ENCODE measurements around the gene WDR83.
A peak's percentile ranks its signal among the peaks of the same experiment; 100 is the strongest.
"Not testable (repeated sequence)": the region's sequence is repeated elsewhere in the genome, so short reads cannot be mapped to it uniquely, and the experiment has no call there.

The WDR83 gene

DNA sequence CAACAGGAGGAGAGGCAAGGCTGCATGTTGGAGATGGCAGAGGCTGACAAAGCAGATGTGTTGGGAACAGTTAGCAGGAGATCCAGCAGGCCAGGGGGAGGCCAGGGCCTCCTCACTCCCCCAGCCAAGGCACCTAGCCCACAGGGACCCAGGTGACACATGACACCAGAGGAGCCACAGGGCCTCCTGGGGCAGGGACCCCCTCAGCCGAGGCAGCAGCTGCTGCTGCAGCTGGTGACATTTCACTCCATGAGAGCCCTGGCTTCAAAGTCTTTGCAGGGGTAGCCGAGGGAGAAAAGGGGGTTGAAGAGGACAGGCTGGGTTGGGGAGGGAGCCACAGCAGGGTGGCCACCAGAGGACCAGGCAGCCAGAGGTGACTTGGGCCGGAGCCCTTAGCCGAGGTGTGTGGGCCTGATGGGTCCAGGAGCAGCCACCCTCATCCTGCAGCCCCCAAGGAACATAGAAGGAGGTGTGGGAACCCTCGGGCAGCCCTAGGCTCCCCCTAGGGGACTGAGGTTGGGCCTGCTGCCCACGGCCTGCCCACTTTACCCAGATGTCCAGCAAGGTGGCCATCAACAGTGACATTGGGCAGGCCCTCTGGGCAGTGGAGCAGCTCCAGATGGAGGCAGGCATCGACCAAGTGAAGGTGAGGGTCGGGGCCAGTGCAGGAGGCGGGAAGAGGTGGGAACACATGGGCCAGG is 21.0 kb downstream of the WDR83 start, which contains the start of gene GNG14:
Gene GNG14 (plus strand): TSS at position 503 of the 701 bp plus-strand sequence. CDS start 51 bp downstream, at position 554.
- no peak for DNase-seq

DNA sequence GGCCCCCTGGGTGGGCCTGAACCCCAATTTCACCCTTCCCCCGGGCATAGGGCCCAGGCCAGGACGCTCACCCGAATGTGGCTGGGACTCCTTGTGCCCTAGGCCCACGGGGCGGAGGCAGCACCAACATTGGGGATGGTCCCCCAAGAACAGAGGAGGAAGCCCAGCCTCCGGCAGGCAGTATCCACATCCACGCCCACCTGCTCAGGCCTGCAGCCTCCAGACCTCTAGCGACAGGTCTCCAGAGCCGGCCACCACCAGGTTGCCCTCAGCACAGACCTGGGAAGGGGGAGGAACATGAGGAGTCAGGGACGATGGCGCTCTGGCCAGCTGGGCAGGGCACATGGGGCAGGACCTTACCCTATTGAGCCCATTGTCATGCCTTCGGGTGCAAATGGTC is 22.4 kb downstream of the WDR83 start:
- no peak for DNase-seq

DNA sequence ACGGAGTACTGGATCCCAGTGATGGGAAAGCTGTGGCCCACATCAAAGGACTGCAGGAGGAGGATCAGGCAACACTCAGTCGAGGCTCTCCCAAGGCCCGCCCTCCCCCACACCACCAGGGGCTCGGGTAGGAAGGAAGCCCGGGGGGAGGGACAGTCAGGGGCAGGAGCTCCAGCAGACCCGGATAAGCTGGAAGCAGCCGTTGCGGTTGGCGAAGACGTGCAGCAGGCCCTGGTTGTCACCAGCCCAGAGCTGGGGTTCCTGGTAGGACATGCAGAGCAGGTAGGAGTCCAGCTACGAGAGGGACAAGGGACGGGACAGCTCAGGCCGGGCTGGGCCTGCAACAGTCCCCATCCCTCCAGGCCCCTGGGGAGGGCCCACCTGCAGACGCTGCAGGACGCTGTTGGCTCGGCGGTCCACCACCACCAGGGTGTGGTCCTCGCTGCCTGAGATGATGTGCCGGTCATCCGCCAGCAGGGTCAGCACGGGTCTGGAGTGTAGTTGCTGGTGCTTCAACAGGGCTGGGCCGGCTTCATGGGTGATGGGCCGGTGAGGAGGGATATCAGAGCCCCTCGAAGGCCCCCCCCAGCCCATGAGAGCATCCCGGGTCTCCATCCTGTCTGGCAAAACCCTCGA is 23.1 kb downstream of the WDR83 start:
- no peak for DNase-seq

DNA sequence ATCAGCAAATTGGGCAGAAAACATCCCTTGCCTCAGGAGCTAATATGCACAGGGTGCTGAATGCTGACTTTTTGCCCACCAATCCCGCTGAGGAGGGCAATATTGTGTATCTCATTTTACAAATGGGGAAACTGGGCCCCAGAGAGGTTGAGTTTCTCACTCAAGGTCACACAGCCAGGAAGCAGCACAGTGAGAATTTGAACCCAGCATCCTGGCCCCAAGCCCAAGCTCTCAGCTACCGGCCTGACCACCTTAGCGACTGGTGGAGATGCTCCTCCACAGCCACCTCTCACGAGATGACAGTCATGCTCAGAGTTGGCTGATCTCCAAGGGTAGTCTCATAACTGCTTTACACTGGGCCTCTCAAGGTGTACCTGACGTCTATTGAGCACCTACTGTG is 26.4 kb downstream of the WDR83 start:
- no peak for DNase-seq

DNA sequence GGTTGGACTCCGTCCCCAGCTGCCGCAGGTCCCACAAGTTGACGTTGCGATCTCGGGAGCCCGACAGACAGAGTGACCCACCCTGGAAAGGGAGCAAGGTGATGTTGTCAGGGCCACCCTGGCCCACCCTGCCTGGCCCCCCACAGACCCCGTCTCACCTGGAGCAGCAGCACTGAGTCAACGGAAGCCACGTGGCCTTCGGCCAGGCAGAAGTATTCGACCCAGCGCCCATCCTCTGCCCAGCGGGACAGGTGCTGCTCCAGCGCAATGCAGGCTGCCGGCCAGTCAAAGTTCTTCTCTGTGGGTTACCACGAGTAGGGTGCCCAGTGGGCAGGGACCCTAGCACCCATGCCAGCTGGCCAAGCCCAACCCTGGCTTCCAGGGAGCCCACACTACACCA is 28.0 kb downstream of the WDR83 start:
- DNase-seq: no peak

DNA sequence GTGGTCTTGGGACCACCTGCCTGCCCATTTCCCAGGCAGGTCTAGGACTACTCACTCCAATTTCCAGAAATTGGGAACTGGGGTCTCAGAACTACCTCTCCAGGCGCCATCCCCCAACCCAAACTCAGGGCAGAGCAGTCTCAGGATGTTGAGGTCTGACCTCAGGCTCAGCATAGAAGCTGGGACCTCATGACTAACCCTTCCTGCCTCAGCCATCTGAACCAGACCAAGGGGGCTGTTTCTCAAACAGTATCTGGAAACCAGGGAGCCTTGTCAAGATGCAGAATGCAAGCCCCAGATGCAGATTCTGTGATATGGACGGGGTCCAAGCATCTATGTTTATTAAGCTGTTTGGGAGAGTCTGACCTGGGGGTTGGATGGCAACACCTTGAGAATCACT is 28.5 kb downstream of the WDR83 start:
- DNase-seq: no peak

DNA sequence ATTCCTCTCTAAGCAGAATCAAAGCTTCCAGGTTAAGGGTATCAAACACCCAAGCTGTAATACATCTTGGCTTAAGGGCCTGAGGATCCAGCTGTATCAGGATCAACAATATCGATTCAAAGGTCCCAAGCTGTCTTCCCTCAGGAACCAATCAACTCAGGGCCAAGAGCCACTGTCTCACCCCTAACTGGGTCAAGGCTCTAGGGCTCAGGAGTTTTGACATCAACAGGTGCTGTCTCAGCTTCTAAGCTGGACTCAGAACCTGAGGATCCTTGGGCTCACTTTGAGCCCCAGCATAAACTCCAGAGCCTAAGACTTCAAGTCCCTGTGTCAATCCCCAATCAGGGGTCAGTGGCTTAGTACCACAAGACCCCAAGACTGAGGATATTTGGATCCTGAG is 28.9 kb downstream of the WDR83 start:
- DNase-seq: no peak

DNA sequence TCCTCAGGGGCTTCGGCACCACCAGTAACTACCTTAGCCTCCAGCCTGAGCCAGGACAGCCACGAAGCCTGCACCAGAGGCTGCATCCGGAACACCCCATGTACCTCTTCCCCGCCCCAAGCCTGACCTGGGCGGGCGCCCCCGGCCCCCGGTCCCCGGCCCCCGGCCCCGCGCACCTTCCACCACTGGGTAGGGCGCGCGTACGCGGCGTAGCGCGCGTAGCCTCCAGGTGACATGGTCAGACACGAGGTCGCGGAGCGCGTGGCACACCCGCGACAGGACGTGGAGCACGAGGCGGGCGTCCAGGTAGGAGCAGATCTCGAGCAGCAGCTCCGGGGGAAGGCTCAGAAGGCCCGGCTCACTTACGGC is 29.4 kb downstream of the WDR83 start:
- DNase-seq: no peak

DNA sequence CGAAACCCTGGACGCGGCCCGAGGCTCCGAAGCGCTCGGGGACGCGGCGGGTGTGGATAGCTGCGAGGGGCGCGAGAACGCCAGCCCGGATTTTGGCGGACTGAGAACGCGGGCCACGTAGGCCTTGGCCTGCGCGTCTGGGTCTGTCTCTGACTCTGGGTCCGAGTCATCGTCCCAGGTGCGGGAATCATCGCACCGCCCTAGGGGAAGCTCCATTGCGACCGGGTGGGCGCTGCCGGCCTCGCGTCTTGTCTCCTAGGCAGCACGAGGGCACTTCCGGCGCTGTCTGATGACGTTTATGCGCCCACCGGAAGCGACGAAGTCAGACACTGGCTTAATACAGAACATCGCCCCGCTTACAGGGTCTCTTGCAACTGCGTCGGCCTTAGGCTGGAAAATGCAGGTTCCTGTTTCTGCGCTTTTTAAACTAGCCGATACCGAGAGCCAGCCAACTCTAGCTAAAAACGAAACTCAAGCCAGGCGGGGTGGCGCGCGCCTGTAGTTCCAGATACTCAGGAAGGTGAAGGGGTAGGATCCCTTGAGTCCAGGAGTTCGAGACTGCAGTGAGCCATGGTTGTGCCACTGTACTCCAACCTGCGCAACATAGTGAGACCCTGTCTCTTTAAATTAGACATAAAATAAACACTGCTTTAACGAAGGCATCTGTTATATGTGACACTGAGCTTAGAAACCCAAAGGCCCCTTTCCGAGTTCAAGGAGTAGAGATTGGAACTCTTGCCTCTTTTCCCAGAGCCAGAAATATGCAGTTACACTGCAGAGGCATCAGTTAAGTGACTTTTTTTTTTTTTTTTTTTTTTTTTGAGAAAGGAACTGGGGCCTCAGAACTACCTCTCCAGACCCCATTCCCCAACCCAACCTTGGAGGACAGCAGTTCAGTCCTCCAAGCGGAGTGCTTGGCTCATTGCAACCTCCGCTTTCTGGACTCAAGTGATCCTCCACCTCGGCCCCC is 30.0 kb downstream of the WDR83 start, which contains the start of gene FBXW9:
Gene FBXW9 (minus strand): TSS at position 266 of the 970 bp plus-strand sequence. CDS start 50 bp downstream, at position 216.
- DNase-seq: peak; percentile 71

DNA sequence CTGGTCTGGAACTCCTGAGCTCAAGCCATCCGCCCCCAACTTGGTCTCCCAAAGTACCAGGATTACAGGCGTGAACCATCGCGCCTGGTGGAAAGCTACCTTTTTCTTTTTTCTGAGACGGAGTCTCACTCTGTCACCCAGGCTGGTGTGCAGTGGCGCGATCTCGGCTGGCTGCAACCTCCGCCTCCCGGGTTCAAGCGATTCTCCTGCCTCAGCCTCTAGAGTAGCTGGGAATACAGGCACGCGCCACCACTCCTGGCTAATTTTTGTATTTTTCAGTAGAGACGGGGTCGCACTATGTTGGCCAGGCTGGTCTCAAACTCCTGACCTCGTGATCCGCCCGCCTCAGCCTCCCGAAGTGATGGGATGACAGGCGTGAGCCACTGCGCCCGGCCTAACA is 30.8 kb downstream of the WDR83 start:
- DNase-seq: not testable (repeated sequence)

DNA sequence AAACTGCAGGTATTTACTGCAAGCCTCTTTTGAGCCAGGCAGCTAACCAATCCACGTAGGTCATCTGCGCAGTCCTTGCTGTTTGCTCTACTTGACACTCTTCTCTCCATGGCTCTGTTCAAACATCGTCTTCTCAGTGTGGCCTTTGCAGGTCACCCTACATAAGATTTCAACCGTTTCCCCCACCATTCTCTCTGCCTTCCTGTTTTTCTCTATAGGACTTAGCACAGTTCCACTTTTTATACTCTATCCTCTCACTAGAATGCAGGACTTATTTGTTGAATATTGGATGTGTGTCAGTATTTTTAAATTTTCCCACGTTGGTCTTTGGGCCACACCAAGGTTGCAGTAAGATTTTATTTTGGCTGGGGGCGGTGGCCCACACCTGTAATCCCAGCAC is 31.5 kb downstream of the WDR83 start:
- no peak for DNase-seq

DNA sequence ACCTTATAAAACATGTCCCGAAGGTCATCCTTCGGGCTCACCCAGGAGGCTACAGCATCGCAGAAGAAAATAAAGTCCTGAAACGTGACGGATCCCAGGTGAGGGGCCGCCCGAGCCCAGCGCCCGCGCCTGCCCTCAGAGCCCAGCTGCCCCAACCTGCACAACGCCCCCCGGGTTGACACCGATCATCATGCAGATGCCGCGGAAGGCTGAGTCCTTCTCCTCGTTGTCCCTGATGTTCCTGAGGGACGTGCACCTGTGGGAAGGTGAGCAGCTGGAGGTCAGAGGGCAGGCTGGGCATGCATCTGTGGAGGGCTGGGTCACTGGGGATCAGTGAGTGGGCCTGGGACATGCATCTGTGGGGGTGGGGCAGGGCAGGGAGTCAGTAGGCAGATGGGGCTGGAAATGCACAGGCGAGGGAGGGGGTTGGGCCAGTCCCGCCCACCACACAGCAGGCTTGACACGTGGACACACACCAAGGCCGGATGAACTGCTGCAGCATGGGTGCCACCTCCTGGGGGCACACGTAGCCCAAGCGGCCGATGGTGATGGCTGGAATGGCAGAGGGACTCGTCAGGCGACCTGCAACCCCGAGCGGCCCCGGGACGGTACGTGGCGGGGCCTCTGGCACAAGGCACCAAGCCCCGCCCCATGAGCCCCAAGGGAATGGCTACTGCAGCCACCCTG is 35.1 kb downstream of the WDR83 start:
- DNase-seq: no peak

DNA sequence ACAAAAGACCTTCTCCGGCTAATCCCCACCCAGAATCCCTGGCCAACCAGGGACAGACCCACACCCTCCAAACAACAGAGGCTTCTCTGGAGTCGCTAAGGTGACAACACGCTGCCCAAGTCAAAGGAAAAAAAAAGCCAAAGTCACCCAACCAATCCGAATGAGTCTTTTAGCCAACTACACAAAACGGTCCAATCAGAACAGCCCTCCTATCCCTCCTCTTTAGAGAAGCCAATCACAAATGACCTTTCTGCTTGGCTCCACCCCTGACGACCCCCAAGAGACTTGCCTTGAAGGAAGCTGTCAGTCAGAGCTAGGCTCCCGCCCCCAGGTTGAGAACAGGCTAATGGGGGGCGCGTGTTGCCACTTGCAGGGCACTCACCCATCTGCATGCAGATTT is 36.4 kb downstream of the WDR83 start:
- no peak for DNase-seq

DNA sequence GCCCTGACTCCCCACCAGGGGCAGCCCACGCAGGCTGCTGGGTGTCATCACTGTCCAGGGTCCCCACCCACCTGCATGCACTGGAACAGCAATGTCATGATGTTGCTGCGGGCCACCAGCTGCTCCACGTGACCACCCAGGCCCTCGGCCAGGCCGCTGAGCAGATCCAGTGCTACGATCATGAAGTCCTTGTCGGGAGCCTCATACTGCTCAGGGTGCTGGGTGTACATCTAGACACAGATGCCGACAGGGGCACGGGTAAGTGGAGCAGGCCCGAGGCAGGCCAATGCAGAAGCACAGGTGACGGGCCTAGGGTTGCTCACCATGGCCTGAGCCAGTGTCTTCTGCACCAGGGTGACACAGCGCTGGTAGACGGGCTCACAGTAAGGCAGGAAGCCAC is 38.6 kb downstream of the WDR83 start:
- no peak for DNase-seq

DNA sequence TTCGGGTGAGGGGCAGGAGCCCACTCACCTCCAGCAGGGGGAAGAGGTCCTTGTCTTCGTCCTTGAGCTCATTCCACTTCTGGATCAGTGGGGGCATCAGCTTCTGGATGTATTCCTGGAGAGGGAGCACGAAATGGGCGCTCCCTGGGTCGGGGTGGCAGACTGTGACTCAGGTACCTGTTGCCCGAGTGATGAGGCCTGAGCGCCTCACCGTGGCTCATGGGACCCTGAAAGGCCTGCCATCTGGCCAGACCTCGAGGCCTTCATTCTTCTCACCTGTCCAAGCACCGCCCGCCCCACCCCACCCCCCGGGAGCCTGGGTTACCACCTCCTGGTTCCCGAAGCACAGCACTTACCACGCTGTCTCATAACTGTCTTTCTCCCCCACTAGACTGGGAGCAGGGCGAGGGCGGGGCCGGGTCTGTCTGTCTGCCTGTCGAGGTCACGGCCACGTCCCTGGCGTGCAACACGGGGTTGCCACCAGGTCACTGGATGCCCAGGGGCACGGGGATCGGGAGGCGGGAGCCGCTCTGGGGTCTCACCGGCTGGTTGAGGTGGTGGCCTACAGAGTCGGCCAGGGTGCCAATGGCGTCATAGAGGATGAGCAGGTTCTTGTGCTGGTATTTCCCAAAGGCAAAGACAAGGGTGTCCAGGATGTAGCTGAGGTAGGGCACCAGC is 39.2 kb downstream of the WDR83 start:
- no peak for DNase-seq

DNA sequence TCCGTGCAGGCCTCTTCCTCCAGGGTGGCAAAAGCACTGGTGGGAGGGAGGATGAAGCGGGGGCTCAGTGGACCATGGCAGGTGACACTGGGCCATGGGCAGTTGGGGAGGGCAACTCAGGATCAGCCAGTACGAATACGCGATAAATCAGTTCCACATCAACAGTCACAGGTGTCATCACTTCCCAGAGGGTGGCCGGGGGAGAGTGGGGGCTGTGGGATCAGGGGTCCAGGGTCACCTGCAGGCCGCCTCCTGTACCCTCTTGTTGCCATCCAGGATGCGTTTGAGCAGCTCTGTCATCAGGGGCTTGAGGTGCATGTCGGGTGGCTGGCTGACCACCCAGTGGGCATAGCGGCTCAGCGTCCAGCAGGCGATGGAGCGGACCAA is 39.7 kb downstream of the WDR83 start:
- no peak for DNase-seq

DNA sequence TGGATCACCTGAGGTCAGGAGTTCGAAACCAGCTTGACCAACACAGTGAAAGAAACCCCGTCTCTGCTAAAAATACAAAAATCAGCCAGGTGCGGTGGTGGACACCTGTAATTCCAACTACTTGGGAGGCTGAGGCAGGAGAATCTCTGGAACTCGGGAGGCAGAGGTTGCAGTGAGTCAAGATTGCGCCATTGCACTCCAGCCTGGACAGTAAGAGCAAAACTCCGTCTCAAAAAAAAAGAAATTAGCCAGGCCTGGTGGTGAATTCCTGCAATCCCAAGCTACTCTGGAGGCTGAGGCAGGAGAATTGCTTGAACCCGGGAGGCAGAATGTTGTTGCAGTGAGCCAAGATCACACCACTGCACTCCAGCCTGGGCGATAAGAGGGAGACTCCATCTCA is 42.0 kb downstream of the WDR83 start:
- no peak for DNase-seq

DNA sequence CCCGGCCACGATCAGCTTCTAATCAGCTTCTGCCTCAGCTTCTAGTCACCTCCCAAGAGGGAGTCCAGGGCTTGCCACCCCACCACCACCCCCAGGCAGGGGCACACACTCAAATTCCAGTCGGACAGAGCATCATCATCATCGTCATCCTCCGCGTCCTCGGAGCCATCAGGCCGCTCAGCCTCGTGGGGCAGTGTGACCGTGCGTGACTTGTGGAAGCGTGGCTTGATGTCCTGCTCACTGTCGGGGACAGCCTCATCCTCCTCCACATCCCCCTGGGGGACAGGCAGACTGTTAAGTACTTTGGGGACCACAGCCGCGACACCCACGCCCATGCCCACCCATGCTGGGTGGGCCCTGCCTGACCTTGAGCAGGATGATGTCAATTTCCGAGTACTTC is 44.6 kb downstream of the WDR83 start:
- DNase-seq: no peak

DNA sequence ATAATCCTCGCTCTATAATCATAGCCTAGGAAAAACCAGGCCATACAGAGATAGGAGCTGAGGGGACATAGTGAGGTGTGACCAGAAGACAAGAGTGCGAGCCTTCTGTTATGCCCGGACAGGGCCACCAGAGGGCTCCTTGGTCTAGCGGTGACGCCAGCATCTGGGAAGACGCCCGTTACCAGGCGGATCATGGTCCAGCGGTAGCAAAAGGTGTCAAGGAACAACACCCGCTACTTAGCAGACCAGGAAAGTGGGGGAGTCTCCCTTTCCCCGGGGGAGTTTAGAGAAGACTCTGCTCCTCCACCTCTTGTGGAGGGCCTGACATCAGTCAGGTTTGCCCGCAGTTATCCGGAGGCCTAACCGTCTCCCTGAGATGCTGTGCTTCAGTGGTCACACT is 45.5 kb downstream of the WDR83 start:
- not testable (repeated sequence) for DNase-seq

DNA sequence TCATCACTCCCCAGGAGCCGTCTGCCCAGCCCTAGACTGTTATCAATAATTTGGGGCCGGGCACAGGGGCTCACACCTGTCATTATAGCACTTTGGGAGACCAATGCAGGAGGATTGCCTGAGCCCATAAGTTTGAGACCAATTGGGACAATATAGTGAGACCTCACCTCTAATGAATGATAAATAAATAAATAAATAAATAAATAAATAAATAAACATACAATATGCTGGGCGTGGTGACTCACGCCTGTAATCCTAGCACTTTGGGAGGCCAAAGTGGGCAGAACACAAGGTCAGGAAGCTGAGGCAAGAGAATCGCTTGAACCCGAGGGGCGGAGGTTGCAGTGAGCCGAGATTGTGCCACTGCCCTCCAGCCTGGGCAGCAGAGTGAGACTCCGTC is 46.7 kb downstream of the WDR83 start:
- not testable (repeated sequence) for DNase-seq

DNA sequence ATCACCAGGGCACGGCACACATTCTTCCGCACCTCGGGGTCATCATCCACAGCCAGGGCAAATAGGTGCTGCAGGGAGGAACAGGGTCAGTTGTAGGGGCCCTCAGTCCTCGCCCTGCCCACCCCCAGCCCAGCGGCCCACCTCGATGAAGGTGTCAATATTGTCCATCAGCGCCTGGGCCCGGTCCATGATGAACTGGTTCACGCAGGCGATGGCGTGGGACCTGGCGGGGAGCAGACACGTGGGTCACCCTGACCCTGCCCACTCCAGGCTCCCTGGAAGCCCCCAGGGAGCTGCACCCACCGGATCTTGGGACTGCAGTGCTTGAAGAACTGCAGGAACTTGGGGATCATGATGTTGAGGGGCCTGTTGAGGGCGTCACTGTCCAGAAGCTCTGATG is 48.5 kb downstream of the WDR83 start:
- DNase-seq: no peak

DNA sequence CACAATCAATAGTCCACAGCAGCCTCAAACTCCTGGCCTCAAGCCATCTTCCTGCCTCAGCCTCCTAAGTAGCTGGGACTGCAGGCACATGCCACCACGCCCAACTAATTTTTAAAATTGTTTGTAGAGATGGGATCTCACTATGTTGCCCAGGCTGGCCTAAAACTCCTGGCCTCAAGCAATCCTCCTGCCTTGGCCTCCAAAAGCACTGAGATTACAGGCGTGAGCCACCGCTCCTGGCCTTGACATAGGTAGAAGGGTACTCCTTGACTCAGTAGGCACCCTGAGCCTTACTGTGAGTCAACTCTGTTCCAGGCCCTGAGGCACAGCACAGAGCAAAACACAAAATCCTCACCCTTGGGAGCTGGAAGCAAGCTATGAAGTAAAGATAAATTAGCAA is 49.3 kb downstream of the WDR83 start:
- DNase-seq: no peak
